IPS-NIHi7 (cell line): Measurements from ENCODE around the gene IDH3B.
A peak's percentile ranks its signal among the peaks of the same experiment; 100 is the strongest.
"Not testable (repeated sequence)": the region's sequence is repeated elsewhere in the genome, so short reads cannot be mapped to it uniquely, and the experiment has no call there.

Experiments used
- DNase-seq: peaks from one replicate; pipeline ENCODE4 v3.0.0; 2012; ENCODE audit warnings: mixed read lengths; ENCODE audit errors: extremely low spot score

The IDH3B gene

DNA sequence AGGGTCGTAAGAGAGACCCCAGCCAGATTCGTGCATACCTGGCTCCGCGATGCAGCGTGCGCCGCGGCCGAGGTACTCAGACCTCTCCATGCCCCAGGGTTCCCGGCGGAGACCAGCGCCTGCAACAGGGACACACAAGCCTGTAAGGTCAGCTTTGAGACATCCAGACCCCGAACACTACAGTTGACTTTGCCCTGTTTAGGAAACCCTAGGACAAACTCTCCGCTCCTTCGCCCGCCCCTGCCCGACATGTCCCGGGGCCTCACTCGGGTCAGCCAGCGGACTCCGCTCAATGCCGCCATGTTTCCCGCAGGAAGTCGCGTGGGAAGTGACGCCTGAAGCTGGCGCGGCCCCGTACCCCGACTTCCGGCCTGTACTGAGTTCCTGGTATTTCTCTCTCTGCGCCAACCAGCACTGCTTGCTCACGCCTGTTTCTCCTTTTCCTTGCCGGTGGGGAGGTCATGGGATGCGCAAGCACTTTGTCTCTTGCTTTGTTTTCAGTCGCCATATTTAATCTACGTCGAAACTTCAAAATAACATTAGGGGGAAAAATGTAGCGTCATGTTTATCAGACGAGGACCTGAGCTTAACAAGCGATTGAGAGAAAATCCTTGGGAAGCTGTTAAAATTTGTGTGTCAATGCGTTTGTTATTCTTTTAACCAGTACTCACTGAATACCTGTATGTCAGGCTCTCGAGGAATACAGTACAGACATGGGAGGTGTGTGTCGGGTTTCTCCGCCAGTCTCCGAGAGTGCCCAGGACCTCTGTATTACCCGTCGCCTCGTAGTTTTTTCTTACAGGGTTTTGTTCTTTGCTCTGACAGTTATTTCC is at the start of gene IDH3B:
Gene IDH3B, minus strand, starts transcription at position 330 of the 833 bp plus-strand sequence. Its CDS starts 28 bp downstream, at position 302.
- DNase-seq, result peak; percentile 91

DNA sequence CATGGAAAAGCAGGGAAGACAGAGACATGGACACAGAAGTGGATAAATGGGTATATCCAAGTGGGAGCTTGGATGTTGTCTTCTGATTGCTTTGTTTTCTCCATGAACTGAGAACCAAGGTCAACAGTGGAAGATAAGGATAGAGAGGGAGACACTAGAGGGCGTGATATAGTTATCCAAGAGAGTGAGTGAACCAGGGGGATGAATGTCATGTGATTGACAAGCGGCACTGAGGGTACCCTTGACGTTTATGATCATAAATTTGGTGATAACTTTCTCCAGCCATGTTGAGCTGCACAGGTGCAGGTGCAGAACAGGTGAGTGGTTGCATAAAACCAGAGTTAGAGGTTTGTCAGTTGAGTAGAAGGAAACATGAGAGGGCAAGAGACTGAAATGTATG is 49.3 kb upstream of the IDH3B start:
- no peak for DNase-seq

DNA sequence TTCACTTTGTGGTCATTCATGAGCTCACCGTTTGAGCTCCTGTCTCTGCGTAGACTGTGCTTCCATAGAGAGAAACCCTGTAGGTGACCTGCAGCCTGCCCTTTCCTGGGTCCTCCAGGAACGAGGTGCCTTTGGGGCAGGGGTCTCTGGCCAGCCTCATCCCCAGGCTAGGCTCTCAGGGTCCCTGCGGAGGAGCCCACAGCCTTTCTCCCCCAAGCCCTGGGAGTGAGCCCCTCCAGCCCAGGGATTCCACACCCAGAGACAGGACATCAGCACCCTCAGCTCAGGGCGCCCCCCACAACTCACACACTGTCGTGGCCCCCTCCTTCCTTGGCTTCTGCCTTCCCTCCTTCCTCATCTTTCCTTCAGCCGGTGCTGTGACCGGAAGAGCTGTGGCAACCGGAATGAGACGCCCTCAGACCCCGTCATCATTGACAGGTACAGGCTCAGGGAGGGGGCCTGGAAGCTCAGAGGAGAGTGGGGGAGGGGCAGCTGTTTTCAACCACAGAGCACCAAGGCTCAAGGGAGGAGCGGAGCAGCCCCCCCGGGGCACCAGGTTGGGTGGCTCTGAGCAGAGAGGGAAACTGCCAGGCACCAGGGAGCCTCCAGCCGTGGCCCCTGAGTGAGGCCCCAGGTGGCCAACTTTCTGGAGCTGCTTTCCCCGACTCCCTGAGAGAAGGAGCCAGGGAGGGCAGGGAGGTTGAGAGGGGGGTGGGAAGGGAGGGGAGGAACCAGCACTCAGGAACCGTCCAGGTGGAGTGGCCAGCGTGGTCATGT is 45.4 kb upstream of the IDH3B start:
- no peak for DNase-seq

DNA sequence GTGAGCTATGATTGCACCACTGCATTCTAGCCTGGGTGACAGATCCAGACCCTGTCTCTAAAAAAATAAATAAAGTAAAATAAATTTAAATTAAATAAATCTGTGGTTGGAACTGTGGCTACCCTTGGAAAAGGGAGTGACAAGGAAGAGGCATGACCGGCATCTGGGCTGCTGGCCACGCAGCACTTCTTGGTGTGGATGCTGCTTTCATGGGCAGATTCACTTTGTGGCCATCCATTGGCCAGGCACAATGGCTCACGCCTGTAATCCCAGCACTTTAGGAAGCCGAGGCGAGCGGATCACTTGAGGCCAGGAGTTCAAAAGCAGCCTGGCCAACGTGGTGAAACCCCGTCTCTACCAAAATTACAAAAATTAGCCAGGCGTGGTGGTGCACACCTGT is 44.6 kb upstream of the IDH3B start:
- no peak for DNase-seq

DNA sequence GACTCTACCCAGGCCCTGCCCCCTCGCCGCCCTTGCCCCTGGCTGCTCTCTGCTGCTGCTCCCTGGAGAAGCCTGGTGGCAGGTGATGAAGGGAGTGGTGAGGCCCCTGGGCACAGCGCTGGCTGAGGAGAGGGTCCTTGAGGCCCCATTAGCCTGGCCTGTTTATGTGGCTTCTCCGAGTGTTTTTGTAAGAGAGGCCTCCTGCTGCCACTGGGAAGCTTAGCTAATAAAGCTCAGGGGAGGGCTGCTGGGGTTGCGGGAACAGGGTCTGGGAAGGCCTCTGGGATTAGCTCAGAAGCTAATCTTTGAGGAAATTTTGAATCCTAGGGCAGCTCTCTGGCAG is 44.0 kb upstream of the IDH3B start:
- DNase-seq, result no peak

DNA sequence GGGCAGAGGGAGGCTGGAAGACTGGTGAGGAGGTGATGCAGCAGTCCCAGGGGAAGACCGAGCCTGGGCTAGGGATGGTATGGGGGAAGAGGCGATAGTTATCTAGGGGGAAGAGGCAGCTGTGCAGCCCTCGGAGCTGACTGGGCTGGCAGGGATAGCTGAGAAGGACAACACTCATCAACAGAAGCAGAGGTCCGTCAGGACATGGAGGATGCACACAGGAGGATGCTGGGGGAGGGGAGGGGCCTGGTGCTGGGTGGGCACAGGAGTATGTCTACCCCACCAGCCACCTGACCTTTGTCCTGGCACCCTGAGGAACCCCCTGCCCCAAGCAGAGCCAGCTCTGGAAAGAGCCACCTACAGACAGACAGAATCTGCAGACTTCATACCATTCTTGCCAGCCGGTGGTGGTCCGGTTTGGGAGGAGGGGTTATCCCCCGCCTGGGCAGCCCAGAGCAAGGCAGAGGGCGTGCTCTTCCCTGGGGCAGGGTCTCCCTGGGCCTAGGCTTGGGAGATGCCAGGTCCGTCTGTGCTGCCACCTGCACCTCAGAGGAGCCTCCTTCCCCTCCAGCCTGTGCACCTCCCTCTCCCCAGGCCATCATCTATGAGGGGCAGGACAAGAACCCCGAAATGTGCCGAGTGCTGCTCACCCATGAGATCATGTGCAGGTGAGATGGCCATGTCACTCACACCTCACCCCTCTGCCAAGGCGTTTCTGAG is 43.5 kb upstream of the IDH3B start:
- no peak for DNase-seq

DNA sequence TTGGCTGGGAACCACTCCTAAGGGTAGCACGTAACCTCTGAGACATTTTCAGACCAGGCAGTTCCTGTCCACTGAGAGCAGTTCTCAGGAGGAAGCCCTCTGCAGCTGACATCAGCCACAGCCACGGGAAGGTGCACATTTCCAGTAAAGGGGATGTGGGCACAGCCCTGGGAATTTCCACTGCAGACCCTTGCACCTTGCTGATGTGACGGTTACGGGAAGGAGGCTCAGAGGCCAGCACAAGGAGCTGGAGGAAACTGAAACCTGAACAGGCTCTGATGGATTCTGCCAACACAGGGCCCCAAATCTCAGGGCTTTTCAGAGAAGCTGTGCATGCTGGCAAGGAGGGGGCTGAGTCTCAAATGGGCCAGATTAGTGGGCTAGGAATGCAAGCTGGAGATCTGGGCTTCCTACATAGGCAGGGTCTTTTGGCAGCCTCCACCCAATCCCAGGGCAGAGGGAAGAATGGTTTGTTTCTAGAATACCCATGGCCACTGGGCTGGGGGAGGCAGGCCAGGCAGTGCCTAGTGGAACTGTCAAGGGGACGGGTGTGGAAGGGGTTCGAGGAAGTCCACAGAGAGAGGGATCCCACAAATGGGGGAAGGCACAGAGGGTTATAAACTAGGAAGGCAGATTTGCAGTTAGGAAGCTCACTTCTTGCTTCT is 42.8 kb upstream of the IDH3B start:
- no peak for DNase-seq

DNA sequence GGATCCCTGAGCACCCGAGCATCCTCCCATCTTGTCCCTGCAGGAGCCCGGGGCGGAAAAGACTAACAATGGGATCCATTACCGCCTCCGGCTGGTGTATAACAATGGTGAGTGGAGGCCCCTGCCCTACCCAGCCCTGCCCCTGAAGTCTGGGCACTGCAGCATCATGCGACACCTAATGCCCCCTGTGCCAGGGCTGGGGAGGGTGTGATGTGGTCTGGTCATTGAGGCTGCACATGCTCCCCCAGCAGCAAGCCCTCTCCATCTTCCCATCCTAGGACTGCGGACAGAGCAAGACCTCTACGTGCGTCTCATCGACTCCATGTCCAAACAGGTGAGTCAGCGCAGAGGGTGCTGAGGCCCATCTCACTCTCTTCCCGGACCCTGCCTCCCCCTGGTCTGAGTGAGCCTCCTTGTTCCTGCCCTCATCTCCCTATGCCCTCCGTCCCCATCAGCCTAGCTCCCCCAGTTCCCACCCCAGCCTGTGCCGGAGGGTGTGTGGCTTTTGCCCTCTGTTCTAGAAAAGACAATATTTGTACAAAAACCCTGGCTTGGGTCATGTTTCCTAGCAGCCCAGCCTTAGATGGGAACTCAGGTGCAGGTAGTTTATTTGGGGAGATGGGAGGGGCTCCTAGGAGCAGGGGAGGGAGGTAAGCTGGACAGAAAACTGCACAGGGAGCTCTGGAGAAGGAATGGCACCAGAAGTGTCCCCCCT is 42.1 kb upstream of the IDH3B start:
- no peak for DNase-seq

DNA sequence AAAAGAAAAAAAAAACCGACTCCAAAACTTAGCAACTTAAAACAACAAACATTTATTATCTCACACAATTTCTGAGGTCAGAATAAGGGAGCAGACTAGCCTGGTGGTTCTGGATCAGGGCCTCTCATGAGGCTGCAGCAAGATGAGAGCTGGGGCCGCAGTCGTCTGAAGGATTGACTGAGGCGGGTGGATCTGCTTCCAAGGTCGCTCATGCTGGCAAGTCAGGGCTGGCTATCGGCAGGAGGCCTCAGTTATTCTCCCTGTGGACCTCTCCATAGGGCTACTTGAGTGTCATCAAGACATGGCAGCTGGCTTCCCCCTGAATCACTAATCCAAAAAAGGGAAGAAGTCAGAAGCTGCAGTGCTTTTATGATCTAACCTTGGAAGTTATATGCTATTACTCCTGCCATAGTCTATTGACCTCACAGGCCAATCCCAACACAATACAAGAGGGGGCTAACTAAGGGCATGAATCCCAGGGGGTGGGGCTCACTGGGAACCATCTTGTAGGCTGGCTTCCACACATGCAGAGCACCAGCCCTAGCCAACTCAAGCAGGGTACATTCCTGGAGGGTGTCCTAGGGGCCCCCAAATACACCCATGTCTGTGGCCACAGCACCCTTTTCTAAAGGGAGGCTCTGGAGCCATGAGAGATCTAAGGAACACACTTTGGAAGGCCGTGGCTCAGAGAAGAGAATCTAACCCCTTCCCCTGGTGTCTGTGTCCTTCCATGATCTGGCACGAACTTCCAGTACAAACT is 39.9 kb upstream of the IDH3B start:
- no peak for DNase-seq

DNA sequence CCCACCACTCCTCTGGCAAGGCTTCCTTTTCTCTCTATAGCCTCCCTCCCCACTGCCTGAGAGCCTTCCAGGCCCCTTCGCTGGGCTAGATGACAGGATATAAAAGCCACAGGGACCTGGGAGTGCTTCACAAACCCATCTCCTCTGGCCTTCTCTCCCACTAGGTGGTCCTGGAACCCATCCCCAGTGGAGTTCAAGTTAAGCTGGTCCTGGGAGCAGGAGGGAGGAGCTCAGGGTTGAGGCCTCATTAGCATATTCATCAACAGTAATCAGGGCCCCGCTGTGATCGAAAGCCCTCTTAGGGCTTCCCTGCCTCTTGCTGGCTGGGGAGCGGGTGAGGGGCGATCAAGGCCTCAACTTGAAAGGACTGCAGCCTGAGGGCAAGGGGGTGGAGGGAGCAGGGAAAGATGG is 37.7 kb upstream of the IDH3B start:
- peak; percentile 77 for DNase-seq

DNA sequence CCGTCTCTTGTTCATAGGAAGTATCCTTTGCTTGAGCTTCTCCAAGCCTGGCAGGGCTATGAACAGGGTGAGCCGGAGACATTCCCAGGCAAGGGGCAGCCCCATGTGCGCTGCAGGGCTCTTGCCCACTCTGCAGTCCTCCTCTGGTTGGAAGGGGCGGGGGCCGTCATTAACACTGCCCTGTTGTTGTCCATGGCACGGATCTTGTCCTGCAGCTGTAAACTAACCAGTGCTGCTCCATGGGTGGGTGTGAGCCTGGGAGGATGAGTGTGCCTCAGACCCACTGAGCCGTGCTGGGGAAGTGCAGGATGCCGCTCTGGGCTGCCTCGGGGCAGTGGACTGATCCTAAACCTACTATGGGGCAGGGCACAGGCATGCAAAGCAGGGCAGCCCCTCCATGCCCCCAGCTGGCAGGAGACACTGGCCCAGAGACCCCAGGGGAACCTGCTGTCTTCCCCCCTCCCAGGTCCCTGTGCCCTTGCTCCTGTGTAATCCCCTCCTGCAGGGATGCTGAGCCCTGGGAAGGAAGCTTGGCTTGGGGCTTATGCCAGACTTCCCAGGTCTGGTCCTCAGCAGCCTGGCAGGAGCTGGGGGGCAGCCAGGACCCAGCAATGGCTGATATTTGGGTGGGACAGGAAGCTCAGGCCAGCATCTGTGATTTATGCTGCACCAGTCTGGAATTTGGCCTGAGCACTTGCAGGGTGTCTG is 37.1 kb upstream of the IDH3B start:
- no peak for DNase-seq

DNA sequence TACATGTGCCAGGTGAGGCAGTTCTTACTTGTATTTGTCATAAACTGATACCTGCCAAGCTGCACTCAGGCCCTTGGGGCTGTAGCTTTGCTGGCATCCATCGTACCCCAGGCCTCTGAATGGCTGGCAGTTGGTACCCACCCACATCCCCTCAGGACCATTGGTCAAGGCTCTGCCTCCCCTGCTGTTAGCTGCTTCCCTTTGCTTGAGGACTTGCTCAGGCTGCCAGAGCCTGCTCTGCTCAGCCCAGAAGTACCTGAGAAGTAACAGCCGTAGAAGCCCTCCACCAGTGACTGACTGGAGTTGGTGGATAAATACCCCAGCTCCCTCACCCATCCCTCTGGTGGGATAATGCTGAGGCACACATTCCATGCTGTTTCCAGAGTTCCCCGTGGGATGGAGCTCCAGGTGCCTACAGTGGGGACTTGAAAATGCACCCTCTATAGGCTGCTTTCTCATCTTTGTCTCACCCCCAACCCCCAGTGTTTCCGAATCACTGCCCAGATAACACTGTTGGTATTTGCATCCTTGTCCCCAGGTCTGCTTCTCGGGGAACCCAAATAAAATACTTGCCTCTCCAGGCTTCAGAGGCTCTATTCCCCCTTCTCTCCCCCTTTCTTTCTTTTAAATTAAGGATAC is 35.9 kb upstream of the IDH3B start:
- DNase-seq, result no peak

DNA sequence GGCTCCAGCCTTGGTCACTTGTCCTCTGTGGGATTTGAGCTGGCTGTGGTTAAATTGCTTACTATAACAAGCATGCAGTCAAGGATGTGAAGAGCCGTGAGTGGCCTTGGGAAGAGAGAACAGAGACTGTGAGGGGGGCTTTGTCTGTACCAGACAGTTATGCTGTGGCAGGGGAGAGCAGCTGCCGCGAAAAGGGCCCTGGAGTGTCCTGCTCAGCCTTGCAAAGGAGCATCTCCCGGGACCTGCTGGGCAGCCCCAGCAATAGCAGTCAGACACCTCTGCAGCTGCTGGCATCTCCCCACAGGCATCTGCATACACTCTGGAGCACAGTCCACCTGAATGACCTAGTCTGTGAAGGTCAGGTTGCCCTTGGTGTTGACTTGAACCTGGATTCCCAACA is 34.9 kb upstream of the IDH3B start:
- no peak for DNase-seq

DNA sequence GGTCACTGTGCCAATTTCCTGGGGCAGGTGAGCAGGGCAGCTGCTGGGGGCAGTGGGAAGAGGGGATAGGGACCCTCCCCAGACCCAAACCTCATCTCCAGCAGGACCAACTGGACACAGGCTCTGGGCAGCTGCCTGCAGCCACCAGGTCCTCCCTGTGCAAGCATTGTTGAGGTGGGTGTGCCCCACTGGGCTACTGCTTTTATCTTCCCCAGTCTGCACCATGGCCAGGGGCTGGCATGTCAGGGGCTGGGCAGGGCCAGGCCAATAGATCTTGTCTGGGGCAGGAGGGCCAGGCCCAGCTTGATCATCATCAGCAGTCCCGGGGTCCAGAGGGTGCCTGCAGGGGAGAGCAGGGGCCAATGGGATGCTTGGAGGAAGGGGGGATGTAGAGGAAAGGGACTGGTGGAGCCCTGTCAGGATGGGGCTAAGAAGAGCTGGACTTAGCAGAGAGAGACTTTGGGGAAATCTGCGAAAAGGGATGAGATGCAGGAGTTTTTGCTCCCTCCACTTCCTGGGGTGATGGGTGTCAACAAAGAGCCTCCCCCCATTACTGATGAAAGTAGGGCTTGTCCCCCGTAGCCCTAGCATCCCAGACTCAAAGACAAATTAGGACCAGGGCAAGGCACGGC is 34.3 kb upstream of the IDH3B start:
- no peak for DNase-seq

DNA sequence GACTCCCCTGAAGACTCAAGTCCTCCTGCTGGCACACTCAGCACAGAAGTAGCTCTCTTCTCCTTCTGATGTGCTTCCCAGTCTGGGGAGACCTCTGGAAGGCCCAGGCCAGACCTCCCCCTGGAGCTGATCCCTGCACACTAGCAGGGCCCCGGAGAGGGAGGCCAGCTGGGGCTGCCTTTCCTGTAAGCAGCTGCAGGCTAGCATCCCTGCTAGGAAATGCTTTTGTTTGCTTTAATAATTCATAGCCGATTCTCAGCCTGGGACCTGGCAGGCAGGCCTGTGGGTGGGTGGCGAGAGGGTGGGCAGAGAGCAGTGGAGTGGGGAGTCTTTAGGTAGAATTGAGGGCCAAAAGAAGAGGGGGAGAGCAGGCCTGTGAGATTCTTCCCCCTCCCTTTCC is 33.8 kb upstream of the IDH3B start:
- no peak for DNase-seq

DNA sequence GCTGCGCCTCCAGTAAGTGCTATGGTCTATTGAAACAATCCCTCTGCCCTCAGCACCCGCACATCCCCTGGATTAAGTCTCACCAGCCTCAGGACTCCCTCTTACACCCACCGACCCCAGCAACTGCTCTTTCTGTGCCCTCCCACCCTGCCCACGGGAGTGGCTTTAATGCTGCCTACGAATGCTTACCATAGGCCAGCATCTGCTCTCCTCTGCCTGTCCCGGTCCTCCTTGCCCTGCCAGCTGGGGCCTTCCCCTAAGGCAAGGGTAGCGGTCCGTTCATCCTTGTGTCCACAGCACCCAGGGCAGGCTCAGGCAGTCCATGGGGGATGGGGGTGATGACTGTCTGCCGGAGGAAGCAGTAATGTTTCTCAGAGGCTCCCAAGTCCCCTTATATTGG is 32.6 kb upstream of the IDH3B start:
- no peak for DNase-seq

DNA sequence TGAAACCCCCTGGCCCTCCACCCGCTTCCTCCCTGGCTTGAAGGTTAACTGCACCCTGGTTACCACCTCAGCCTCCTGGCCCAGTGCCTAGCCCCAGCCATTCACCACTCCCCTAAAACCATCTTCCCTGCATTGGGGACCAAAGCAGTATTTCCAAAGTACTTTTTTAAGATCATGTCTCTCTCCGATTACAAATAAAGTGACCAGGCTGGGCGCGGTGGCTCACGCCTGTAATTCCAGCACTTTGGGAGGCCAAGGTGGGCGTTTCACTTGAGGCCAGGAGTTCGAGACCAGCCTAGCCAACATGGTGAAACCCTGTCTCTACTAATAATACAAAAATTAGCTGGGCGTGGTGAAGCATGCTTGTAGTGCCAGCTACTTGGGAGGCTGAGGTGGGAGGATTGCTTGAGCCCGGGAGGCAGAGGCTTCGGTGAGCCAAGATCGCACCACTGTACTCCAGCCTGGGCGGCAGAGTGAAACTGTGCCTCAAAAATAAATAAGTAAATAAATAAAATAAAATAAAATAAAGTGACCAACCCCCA is 32.0 kb upstream of the IDH3B start:
- not testable (repeated sequence) for DNase-seq

DNA sequence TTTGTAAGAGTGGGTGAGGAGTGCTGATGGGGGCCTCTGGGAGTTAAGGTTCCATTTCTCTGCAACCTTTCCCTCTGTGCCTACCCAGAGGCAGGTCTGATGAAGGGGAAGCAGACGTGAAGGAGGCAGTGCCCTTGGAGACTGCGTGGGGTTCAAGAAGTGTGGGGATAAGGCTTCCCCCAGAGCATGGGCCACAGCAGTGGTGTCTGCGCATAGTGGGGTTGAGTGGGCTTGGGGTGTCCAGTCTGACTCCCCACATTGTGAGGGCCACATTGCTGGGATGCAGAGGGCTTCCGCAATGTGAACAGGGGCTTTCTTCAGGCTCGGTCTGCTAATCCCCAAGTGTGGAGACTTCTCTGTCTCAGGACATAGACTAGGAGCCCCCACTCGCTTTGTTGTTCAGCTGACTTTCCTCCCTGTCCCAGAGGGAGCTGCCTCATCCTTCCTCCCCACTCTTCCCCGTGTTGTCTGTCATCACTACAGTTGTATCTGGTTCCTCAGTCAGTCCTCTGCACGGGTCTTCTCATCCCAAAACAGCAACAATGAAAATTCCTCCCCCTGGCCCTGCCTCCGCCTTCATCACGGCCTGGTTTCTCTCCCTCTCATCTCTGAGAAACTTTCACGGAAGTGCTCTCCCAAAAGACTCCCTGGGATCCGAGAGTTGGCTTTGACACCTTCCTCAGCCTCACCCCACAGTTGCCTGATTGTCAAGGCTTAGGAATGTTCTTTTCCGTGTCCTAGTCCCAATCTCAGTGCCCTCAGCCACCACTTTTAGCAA is 31.4 kb upstream of the IDH3B start:
- DNase-seq, result no peak
